Measurements from ENCODE around the gene LARGE1. TPM values are rescaled to one million over a fixed set of nuclear protein-coding genes. Genes with fewer than 3 reads are reported as not detected.

Gene LARGE1
- total RNA-seq, 1 experiment from 2014 or later, result 1.5 TPM

GRCh38 chr22:33272180-33272579 lies 648.1 kb downstream of the LARGE1 start (continued):
- no peak for TF ChIP-seq EZH2phosphoT487 (IDR thresholded peaks at IDR 0.05; ENCODE audit: borderline replicate concordance)
- no peak for TF ChIP-seq CBX3 (IDR thresholded peaks at IDR 0.05; ENCODE audit: low read depth)
- TF ChIP-seq RAD21 (IDR thresholded peaks at IDR 0.05; ENCODE audit: low read depth), result no peak
- no peak for TF ChIP-seq ZFX (IDR thresholded peaks at IDR 0.05)
- TF ChIP-seq SIN3A (IDR thresholded peaks at IDR 0.05; ENCODE audit: low read depth), result no peak

GRCh38 chr22:33271390-33272161 lies 648.7 kb downstream of the LARGE1 start:
- Histone ChIP-seq H3K4me3 (replicated peaks in 1 of 2; ENCODE audit: low read depth in 1 of 2, low read length in 2 of 2) (no peak overlapping the region), H3K27me3 (ENCODE audit: insufficient read depth, low read length) (no peaks in the 10 kb centered on the region), H3K9me3 (ENCODE audit: control insufficient read depth in 1 of 2, insufficient read depth in 1 of 2, low read depth in 1 of 2, low read length in 2 of 2) (peaks cover 0 to 28% of the 10 kb centered on the region in 2 experiments; a peak in 2 of 4 replicates), H3K9ac (ENCODE audit: low read length) (no peak overlapping the region), H3K79me2 (ENCODE audit: insufficient read depth, low read length) (no peaks in the 10 kb centered on the region), H3K36me3 (ENCODE audit: control insufficient read depth in 1 of 2, insufficient read depth in 2 of 2, low read length in 2 of 2) (no peaks in the 10 kb centered on the region), H2AFZ (ENCODE audit: low read depth, low read length, poor library complexity, severe bottlenecking) (no peak overlapping the region), H3K4me1 (ENCODE audit: control insufficient read depth in 1 of 2, insufficient read depth in 2 of 2, low read length in 2 of 2) (no peaks in the 10 kb centered on the region), H3K27ac (ENCODE audit: low read depth, low read length) (no peak overlapping the region), H4K20me1 (ENCODE audit: insufficient read depth) (no peaks in the 10 kb centered on the region), H3K4me2 (ENCODE audit: low read length) (no peak overlapping the region), H3K9me2 (ENCODE audit: insufficient read depth) (no peaks in the 10 kb centered on the region)
- ChIA-PET POLR2A (no interaction called here), CTCF (no interaction called here), RAD21 (ENCODE audit: low non-redundant PET in 1 of 2, low total read pairs in 2 of 2, uncharacterized antibody in 2 of 2, unreplicated experiment in 2 of 2) (no interaction called here)
- ATAC-seq, result no peak
- intact Hi-C loops (cut with micrococcal nuclease), result no loop called here
- no peak for DNase-seq (ENCODE audit: low read depth, low spot score)
- no TSS peak for BruUV-seq (replicated peaks)
- TF ChIP-seq EZH2phosphoT487 (IDR thresholded peaks at IDR 0.05; ENCODE audit: borderline replicate concordance) (no peak), EZH2 (IDR thresholded peaks at IDR 0.05) (no peak), SIN3A (IDR thresholded peaks at IDR 0.05; ENCODE audit: low read depth) (no peak), YY1 (IDR thresholded peaks at IDR 0.05; ENCODE audit: extremely low read depth, insufficient replicate concordance, low read depth, low read length) (no peak), TCF7L2 (IDR thresholded peaks at IDR 0.05; ENCODE audit: borderline replicate concordance, extremely low read depth, insufficient read depth, insufficient read length) (no peak), ZFX (IDR thresholded peaks at IDR 0.05) (no peak), ATF3 (IDR thresholded peaks at IDR 0.05) (no peak), FOSL1 (IDR thresholded peaks at IDR 0.05; ENCODE audit: low read depth) (no peak), JUND (IDR thresholded peaks at IDR 0.05) (no peak), ELF1 (IDR thresholded peaks at IDR 0.05; ENCODE audit: borderline replicate concordance, low read depth) (no peak), CBX3 (IDR thresholded peaks at IDR 0.05; ENCODE audit: low read depth) (no peak), POLR2A (IDR thresholded peaks at IDR 0.05; ENCODE audit: borderline replicate concordance, extremely low read depth, insufficient read depth, insufficient read length) (no peak), POLR2AphosphoS5 (IDR thresholded peaks at IDR 0.05; ENCODE audit: low read depth, low read length) (no peak), SRF (IDR thresholded peaks at IDR 0.05; ENCODE audit: low read depth) (no peak)
- TF ChIP-seq, protein P1, sequence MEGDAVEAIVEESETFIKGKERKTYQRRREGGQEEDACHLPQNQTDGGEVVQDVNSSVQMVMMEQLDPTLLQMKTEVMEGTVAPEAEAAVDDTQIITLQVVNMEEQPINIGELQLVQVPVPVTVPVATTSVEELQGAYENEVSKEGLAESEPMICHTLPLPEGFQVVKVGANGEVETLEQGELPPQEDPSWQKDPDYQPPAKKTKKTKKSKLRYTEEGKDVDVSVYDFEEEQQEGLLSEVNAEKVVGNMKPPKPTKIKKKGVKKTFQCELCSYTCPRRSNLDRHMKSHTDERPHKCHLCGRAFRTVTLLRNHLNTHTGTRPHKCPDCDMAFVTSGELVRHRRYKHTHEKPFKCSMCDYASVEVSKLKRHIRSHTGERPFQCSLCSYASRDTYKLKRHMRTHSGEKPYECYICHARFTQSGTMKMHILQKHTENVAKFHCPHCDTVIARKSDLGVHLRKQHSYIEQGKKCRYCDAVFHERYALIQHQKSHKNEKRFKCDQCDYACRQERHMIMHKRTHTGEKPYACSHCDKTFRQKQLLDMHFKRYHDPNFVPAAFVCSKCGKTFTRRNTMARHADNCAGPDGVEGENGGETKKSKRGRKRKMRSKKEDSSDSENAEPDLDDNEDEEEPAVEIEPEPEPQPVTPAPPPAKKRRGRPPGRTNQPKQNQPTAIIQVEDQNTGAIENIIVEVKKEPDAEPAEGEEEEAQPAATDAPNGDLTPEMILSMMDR (IDR thresholded peaks at IDR 0.05 in 2 of 3, conservative IDR thresholded peaks at IDR 0.05 in 1 of 3; ENCODE audit: borderline replicate concordance in 1 of 3, insufficient read depth in 1 of 3, low read depth in 2 of 3, low read length in 2 of 3), result no peak
